Nephron (organoid): ENCODE measurements around the gene GAK.

ENCODE experiments used
- H3K27ac Mint-ChIP-seq, 3 experiments: 2 replicates each; pipeline ENCODE4 v1.8.0; 2020; ENCODE audit warnings: mixed read lengths in 3 of 3, mild to moderate bottlenecking in 2 of 3, moderate library complexity in 1 of 3
- H3K27me3 Mint-ChIP-seq: 2 replicates; pipeline ENCODE4 v1.8.0; 2021; ENCODE audit warnings: low read depth, mild to moderate bottlenecking, moderate library complexity, mixed read lengths
- H3K36me3 Mint-ChIP-seq: 2 replicates; pipeline ENCODE4 v1.8.0; 2020; ENCODE audit warnings: low read depth, mixed read lengths
- H3K4me1 Mint-ChIP-seq: 2 replicates; pipeline ENCODE4 v1.8.0; 2020; ENCODE audit warnings: mixed read lengths
- H3K4me3 Mint-ChIP-seq, 3 experiments: 2 replicates each; pipeline ENCODE4 v1.8.0; 2020; ENCODE audit warnings: mild to moderate bottlenecking in 3 of 3, mixed read lengths in 3 of 3, moderate library complexity in 2 of 3
- H3K9me3 Mint-ChIP-seq: 2 replicates; pipeline ENCODE4 v1.8.0; 2020; ENCODE audit warnings: mixed read lengths
- TF ChIP-seq, protein P1 (sequence below), 3 experiments: fragments of 200-600 bp; sonication (generic); IDR thresholded peaks; one replicate each; pipeline ENCODE4 v1.5.0; 2021; ENCODE audit warnings: antibody characterized with exemption in 3 of 3; ENCODE audit not compliant: unreplicated experiment in 3 of 3

GAK gene

GRCh38 chr4:848307-848691 lies 83.8 kb downstream of the GAK start:
- Mint-ChIP-seq H3K4me1 (peaks cover 8% of the 10 kb centered on the region), H3K27ac (no peak overlapping the region), H3K4me3 (no peak overlapping the region), H3K36me3 (peaks cover 29% of the 10 kb centered on the region), H3K27me3 (no peaks in the 10 kb centered on the region), H3K9me3 (no peaks in the 10 kb centered on the region)
- TF ChIP-seq, protein P1, sequence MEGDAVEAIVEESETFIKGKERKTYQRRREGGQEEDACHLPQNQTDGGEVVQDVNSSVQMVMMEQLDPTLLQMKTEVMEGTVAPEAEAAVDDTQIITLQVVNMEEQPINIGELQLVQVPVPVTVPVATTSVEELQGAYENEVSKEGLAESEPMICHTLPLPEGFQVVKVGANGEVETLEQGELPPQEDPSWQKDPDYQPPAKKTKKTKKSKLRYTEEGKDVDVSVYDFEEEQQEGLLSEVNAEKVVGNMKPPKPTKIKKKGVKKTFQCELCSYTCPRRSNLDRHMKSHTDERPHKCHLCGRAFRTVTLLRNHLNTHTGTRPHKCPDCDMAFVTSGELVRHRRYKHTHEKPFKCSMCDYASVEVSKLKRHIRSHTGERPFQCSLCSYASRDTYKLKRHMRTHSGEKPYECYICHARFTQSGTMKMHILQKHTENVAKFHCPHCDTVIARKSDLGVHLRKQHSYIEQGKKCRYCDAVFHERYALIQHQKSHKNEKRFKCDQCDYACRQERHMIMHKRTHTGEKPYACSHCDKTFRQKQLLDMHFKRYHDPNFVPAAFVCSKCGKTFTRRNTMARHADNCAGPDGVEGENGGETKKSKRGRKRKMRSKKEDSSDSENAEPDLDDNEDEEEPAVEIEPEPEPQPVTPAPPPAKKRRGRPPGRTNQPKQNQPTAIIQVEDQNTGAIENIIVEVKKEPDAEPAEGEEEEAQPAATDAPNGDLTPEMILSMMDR (IDR thresholded peaks at IDR 0.05; ENCODE audit: unreplicated experiment in 3 of 3), result no peak

DNA sequence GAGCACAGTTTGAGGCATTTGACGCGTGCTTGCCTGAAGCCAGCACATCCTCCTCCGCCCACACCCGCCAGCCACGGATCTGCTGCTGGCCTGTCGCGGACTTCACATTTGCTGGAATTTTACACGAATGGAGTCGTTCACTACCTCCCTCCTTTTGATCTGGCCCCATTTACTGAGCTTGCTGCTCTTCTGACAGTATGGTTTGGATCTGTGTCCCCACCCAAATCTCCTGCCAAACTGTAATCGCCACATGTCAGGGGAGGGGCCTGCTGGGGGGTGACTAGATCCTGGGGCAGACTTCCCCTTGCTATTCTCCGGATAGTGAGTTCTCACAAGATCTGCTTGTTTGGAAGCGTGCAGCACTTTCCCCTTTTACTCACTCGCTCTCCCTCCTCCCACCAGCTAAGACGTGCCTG lies 86.3 kb downstream of the GAK start:
- TF ChIP-seq, protein P1 (IDR thresholded peaks at IDR 0.05; ENCODE audit: unreplicated experiment in 3 of 3), result no peak
- Mint-ChIP-seq H3K36me3 (peaks cover 26% of the 10 kb centered on the region), H3K4me3 (no peak overlapping the region), H3K4me1 (peaks cover 8% of the 10 kb centered on the region), H3K27me3 (no peaks in the 10 kb centered on the region), H3K9me3 (peaks cover 5% of the 10 kb centered on the region), H3K27ac (peak overlapping the region in 1 of 3 experiments; percentile 7)

DNA sequence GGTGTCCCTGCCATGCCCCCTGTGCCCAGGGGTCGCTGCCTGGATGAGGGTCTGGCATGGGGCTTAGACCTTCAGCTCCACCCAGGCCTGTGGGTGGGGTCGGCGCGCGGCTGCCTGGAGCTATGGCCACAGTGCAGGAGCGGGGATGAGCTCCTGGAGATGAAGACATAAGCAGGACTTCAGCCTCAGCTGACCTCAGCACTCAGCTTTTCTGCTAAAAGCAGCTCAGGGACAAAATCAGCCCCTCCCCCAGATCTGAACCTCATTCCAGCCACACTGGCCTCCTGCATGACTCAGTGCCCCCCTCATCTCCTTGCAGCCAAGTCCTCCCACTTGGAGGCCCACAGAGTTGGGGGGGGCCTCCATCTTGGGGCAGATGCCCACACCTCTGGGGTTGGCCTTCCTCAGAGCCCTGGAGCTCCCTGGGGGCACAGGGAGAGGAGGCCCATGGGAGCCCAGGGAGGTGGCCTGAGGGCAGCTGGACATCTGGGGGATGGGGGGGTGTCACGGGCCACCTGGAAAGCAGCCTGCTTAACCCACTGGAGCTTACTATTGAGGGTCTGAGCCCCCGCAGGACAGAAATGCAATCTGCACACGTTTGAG lies 86.8 kb downstream of the GAK start:
- Mint-ChIP-seq H3K36me3 (peaks cover 29% of the 10 kb centered on the region), H3K27me3 (no peaks in the 10 kb centered on the region), H3K27ac (no peak overlapping the region), H3K9me3 (peaks cover 8% of the 10 kb centered on the region), H3K4me3 (no peak overlapping the region), H3K4me1 (peaks cover 8% of the 10 kb centered on the region)
- TF ChIP-seq, protein P1 (IDR thresholded peaks at IDR 0.05; ENCODE audit: unreplicated experiment in 3 of 3), result no peak

DNA sequence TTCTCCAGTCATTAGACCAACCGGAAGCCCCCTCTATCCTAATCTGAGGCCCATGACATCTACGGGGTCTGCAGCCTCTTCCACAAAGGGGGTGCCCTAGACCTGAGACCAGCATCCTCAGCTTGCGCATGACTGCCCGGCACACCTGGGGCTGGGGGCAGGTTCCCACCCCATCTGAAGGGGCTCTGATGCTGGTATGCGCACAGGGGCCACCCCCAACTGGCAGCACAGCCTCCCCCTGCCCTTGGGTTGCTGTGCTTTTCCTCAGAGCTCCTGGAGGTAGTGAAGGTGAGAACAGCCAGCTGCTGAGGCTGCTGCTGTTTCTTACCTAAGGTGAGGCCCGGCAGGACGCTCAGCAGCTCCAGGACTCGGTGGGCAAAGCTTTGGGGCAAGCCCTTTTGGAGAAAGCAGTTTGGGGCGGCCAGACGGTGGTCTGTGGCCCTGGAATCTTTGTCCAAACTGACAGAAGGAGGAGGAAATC lies 87.3 kb downstream of the GAK start:
- H3K4me1 Mint-ChIP-seq, result peaks cover 8% of the 10 kb centered on the region
- TF ChIP-seq, protein P1 (IDR thresholded peaks at IDR 0.05; ENCODE audit: unreplicated experiment in 3 of 3), result no peak
- H3K9me3 Mint-ChIP-seq, result peaks cover 13% of the 10 kb centered on the region
- peaks cover 34% of the 10 kb centered on the region for H3K36me3 Mint-ChIP-seq
- no peaks in the 10 kb centered on the region for H3K27me3 Mint-ChIP-seq
- H3K4me3 Mint-ChIP-seq, result no peak overlapping the region
- H3K27ac Mint-ChIP-seq, result no peak overlapping the region

DNA sequence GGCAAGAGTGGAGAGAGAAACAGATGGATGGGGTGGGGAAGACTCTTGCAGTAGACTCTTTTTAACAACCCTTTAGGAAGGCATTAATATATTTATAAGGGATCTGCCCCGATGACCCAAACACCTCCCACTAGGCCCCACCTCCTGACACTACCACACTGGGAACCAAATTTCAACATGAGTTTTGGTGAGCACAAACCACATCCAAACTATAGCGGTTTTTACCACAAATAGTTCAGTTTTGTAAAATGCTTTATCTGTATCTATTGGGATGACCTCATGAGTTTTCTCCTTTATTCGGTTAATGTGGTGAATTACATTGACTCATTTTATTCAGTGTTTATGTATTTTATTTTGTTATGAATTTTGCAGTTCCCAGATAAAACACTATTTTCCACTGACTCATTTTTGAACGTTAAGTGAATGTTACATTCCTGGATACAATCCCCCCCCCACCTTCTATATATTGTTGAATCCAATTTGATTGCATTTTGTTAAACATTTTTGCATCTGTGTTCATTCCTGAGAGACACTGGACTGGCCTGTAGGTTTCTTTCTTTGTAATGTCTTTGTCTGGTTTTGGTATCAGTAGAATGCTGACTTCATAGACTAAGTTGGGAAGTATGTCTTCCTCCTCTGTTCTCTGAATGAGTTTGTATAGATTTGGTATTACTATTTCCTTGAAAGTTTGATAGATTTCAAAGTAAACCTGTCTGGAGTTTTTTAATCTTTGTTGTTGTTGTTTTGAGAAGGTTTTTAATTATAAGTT lies 92.3 kb downstream of the GAK start:
- Mint-ChIP-seq H3K36me3 (peaks cover 37% of the 10 kb centered on the region), H3K4me3 (no peak overlapping the region), H3K27ac (no peak overlapping the region), H3K9me3 (peaks cover 32% of the 10 kb centered on the region), H3K27me3 (peaks cover 4% of the 10 kb centered on the region), H3K4me1 (no peaks in the 10 kb centered on the region)
- TF ChIP-seq, protein P1 (IDR thresholded peaks at IDR 0.05; ENCODE audit: unreplicated experiment in 3 of 3), result no peak
